ENCODE data around the gene RALB.
"Not testable (repeated sequence)": the region's sequence is repeated elsewhere in the genome, so short reads cannot be mapped to it uniquely, and the experiment has no call there.

RALB gene

DNA sequence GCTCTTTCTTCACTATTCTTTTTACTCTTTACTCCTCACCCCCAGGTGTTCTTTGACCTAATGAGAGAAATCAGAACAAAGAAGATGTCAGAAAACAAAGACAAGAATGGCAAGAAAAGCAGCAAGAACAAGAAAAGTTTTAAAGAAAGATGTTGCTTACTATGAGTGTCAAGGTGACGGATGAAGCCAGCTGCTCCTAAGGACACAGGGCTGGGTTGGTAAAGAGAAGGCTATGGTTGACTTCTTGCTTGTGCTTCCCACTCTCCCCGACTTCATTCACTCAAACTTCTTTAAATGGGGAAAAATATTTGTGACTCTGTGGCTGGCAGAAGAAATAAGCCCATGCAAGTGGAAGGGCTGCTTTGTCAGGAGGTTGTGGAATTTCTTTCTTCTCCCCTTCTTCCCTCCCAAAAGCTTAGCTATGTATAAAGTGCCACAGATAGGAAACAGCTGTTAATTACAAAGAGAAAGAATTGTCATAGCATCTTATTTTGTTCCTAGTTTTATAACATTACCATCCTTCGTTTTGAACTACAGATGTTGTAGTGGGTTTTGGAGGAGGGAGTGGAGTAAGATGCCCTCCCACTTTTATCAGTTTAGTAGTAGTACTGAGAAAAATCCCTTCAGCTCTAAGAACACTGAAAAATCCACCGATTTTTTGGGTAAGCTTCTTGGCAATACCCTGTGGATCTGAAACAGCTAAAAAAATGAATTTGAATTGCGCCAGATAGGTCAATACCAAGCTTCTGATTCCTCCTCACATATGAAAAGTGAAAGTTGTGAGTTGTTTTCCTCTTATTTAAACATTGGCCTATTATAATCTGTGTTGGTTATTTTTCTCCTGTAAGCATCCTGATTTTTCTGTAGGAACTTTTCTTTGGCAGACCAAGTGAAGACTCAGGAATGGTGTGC, 40.7 kb downstream of the RALB start:
- DNase-seq (ENCODE audit: low read depth in 1 of 2, low spot score in 1 of 2), result no peak

DNA sequence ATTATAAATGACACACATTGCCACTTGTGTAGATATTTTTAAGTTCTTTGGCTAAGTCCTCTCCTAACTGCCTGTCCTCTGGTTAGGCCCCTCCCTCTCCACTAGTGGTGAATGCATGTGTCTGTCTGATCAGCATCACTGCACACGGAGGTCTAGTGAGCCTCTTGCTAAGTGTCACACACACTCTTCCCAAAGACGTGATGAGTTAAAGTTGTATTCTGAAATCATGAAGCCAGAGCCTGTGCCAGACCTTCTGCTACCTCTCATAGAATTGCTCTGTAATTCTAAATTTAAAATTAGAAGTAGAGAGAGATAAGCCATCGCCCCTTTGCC, 41.3 kb downstream of the RALB start:
- DNase-seq (ENCODE audit: low read depth in 1 of 2, low spot score in 1 of 2), result no peak

DNA sequence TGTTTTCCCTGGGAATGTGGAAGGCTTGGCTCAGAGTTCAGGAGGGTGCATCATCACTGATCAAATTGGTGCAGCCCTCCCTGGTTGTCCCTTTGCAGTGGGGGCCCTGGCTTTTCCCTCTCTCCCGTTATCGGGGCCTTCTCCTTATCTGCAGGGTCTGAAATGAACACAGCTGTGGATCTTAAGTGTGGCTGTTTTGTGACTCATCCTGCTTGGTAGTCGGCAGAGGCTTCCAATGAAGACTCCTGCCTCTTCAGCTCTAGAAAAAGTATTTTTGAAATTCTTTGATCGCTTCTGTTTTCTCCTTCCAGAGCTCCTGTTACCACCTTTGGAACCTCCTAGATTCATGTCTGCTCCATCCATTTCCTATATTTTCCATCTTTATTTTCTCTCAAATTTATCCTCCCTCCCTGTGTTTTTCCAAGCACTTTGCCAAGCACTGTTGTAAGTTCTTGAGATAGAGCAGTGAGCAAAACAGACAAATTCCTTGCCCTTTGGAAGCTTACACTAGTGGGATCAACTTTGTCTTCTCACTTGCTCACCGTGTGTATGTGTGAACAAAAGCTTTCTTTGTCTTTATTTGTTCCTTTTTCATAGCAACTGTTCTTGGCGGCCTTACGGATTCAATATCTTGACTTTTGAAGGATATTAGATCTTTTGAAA, 45.7 kb downstream of the RALB start:
- DNase-seq (ENCODE audit: low read depth in 1 of 2, low spot score in 1 of 2), result no peak

DNA sequence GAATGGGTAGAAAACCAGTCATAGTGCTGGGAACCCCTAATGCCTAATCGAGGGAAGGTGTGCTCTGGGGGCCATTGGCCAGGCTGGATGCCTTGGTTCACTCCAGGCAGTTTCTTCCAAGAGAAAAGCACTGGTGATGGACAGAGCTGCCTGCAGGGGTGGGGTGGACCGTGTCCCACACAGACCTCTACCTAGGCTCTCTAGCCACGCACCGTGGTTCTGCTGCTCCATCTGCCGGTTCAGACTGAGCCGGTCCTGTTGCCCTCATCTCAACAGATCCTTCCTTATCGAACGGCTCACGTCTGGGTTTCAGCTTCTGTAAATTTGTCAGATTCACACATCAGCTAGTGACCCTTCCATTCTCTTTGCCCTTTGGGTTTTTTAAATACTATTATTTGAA, 46.4 kb downstream of the RALB start:
- DNase-seq (ENCODE audit: low read depth in 1 of 2, low spot score in 1 of 2), result no peak

DNA sequence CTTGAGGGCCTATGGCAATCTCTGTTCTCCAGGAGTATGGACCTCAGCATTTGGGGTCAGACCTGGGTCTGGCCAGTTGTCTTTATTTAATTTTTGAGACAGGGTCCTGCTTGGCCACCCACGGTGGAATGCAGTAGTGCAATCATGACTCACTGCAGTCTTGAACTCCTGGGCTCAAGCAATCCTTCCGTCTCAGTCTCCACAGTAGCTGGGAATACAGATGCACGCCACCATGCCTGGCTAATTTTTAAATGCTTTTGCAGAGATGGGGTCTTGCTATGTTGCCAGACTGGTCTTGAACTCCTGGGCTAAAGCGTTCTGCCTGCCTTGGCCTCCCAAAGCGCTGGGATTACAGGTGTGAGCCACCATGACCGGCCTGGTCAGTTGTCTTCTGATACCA, 46.9 kb downstream of the RALB start:
- DNase-seq (ENCODE audit: low read depth in 1 of 2, low spot score in 1 of 2), result no peak

DNA sequence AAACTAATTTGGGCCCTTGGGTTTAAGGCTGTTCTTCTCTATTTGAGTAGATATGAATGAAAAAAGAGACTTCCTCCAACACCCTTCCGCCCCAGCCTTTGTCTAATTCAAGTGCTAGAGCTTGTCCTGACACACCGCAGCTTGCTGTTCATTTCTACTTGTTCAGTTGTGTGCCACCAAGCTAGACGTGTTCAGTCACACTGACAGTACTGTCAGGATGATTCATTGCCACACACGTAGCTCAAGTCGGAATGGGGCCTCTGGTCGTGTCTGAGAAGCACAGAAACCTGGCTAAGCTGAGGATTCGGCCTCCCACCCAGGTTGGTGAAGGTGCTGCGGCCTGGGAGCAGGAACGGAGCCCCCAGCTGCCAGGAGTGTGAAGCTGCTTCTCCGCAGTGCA, 47.7 kb downstream of the RALB start:
- DNase-seq (ENCODE audit: low read depth in 1 of 2, low spot score in 1 of 2), result no peak

DNA sequence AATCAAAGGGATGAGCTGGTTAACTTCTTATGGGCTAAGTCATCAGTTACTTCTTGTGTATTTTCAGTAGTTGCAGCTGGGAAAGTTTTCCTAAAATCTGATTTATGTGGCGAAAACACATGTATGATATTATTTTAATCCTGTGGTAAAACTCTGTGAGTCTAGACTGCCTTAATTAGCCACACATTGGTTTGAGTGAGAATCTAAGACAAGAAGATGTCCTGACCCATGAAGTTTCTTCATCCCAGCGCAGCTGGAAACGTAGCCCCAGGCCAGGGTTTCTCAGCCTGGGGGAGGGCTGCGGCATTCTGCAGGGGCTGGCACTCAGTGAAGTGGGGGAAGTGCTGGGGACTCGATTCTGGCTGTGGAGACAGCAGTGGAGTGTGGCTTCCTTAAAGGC, 48.6 kb downstream of the RALB start:
- no peak for DNase-seq (ENCODE audit: low read depth in 1 of 2, low spot score in 1 of 2)

DNA sequence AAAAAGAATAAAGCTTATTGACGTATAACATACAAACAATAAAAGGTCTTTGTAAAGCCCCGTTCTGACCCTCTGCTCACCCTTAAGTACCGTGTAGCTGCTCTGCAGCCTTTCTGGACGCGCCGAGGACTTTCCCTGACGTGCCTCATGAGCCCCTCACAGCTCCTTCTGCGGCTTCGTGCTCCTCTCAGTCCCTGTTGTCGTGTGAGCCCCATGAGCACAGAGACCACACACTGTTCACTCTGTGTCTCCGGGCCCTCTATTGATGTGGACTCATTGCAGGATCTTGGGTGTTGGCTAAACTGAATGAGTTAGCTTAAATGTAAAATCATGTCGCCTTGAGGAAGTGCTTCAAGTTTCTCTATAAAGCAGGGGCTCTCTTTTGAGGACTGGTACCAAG, 49.6 kb downstream of the RALB start:
- no peak for DNase-seq (ENCODE audit: low read depth in 1 of 2, low spot score in 1 of 2)

DNA sequence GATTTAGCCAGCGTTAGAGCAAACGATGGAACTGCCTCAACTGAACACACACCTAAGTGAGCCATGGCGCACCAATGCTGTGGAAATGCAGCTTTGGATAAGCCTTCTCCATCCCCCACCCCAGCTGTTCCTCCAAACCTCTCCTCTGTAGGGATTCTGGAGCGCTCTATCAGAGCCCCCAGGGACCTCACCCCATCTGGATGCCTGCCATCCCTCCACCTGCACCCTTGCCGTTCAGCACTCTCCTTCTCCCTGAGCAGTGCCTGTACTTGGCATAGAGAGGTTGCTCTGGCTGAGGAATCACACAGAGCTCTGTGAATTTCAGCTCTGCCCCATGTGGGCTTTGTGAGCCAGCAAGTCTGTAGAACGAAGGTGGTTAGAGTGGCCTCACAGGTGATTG, 50.5 kb downstream of the RALB start:
- no peak for DNase-seq (ENCODE audit: low read depth in 1 of 2, low spot score in 1 of 2)

DNA sequence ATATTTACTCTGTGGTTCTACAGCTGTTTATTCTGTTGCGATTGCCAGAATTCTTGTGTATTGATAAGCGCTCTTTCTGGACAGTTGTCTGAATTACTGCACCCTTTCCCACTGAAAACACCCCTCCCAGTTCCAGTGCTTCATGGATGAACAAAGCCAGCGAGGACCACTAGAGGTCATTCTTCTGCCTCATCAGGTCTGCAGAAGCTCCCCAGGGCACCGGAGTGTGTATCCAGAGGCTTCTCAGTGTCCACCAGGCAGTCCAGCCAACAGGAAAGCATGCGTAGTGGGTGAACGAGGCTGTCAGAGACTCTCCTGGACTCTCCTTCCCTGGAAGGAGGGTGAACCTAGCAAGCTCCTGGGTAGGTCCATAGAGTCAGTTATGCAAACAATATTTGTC, 52.6 kb downstream of the RALB start:
- no peak for DNase-seq (ENCODE audit: low read depth in 1 of 2, low spot score in 1 of 2)

DNA sequence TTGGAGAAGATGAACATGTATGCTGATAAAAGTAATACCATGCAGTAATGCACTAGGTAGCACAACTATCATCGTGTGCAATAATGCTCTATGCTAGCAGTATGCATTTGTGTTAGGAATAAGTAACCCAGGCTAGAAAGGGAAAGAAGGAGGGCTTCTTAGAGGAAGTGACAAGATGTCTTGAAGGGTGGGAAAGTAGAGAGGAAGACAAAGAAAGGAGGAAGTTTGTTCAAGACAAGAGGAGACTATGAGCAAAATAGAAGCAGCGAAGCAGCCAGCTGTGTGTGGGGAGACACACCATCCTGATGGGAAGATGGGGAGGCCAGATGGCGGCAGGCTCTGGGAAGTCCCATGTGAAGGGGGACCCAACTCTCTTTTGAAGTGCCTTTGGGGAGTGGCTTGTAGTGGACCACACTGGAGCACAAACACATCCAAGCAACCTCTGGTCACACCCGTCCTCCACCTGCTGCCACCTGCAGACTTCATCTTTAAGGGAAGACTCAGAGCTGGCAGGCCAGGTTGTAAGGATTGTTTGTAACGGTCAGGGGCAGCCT, 53.4 kb downstream of the RALB start:
- no peak for DNase-seq (ENCODE audit: low read depth in 1 of 2, low spot score in 1 of 2)

DNA sequence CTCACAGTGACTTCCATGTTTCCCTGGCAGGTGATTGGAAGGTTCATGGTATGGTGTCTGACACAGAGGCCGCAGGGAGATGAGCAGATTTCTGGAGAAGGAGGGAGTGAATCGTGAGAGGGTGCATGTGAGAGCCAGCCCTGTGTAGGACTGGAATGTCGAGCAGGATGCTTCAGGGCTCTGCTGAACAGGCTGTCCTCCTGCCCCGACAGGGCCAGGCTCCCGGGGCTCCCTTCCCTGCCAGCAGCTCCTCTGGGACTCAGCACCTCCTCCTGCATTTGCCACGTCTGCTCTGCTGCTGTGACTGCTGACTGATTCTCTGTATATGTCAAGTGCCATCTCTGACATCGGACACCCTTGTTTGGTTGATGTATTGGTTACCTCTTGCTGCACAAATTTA, 54.8 kb downstream of the RALB start:
- no peak for DNase-seq (ENCODE audit: low read depth in 1 of 2, low spot score in 1 of 2)

DNA sequence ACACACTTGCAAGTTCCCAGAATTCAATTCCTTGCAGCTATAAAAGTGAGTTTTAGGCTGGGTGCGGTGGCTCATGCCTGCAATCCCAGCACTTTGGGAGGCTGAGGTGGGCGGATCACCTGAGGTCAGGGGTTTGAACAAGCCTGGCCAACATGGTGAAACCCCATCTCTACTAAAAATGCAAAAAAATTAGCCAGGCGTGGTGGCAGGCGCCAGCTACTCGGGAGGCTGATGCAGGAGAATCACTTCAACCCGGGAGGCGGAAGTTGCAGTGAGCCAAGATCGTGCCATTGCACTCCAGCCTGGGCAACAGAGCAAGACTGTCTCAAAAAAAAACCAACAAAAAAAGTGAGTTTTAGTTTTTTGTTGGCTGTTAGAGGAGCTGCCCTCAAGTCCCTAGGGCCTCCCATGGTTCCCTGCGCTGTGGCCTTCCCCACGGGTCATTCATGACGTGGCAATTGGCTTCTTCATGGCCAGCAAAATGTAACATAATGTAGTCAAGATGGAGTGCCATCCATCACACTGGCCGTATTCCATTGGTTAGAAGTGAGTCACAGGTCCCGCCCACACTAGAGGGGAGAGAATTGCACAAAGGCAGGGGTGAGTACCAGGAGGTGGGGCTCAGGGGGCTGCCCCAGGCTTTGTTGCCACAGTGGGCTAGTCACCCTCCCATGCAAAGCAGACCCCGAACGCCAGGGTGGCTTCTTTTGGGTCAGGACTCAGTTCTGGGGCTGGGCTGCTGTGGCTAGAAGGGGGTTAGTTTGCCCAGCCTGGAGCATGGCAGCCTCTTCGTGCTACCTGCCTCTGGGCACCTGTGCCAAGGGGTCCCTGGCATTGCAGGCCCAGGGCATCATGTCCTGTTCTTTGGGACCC, 55.6 kb downstream of the RALB start:
- no peak for DNase-seq (ENCODE audit: low read depth in 1 of 2, low spot score in 1 of 2)

DNA sequence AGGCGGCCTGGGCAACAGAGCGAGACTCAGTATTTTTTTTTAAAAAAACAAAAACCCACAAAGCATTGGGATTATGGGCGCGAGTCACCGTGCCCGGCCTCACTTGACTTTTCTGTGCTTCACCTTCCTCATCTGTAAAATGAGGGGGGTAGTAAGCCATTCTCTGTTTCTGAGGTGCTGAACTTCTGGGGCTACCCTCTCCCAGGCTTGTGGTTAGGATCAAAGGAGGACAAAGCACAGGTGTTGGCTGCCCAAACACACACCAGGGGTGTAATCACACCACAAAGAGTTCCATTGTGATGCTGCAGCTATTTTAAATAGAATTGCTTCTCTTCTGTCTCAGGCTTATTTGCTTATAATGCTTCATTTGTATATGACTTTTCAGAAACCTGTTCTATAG, 57.5 kb downstream of the RALB start:
- DNase-seq (ENCODE audit: low read depth in 1 of 2, low spot score in 1 of 2), result no peak

DNA sequence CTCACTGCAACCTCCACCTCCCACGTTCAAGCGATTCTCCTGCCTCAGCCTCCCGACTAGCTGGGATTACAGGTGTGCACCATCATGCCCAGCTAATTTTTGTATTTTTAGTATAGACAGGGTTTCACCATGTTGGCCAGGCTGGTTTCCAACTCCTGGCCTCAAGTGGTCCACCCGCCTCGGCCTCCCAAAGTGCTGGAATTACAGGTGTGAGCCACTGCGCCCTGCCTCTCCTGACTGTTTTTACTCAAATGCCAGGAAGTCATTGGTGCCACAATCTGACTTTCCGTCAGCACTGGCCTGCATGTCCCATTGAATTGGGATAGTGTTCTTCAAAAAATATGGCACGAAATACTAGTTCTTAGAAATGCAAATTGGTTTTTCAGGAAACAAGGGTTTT, 58.2 kb downstream of the RALB start:
- not testable (repeated sequence) for DNase-seq (ENCODE audit: low read depth in 1 of 2, low spot score in 1 of 2)

DNA sequence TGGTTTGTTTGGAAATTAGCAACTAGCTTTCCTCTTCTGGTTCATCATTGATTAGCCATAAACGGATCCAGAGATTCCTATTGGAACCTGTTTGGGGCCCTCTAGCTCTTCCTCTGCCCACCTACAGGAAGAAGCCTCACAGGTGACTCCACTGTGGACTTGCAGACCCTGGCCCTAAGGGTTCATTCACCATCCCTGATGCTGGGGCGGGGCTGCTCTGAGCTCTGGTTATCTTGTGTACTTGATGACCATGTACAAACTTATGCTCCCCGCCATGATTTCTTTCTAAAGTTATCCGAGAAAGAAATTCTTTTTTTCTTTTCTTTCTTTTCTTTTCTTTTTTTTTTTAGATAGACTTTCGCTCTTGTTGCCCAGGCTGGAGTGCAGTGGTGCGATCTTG, 59.4 kb downstream of the RALB start:
- no peak for DNase-seq (ENCODE audit: low read depth in 1 of 2, low spot score in 1 of 2)

DNA sequence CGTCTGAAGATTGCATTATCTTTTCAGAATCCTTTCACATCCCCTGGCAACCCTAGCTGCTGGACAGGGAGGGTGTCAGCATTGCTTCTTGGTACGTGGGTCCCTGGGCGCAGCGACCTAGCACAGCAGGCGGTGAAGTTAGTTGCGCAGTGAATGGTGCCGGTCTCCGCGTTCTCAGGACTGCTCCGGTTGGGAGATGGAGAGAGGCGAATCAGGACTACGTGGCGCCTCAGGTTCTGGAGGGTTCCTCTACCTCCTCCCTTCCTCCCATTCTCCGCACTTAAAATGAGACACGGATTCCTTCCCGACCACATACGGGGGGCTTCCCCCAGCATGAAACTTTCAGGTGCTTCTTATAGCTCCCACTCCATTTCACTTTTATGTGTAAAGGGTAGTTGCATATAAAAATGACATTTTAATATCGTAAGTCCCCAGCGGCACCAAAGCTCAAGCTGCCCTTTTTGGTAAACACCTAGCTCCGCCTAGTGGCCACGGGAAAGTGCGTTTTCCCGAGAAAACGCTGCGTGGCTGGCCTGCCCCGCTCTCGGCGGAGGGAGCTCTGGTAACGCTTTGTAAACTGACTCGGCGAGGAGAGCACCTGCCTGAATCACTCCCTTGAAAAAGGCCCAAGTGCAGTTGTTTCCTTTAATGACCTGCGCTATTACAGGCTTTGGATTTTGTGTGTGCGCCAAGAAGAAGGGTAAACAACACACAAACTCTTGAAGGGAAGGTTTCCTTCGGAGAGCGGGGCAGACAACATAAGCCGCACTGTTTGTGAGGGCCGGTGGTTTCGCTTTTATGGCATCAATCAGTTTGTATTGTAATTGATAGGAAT, 60.4 kb downstream of the RALB start:
- DNase-seq (ENCODE audit: low read depth in 1 of 2, low spot score in 1 of 2), result peak; percentile 46 to 67

DNA sequence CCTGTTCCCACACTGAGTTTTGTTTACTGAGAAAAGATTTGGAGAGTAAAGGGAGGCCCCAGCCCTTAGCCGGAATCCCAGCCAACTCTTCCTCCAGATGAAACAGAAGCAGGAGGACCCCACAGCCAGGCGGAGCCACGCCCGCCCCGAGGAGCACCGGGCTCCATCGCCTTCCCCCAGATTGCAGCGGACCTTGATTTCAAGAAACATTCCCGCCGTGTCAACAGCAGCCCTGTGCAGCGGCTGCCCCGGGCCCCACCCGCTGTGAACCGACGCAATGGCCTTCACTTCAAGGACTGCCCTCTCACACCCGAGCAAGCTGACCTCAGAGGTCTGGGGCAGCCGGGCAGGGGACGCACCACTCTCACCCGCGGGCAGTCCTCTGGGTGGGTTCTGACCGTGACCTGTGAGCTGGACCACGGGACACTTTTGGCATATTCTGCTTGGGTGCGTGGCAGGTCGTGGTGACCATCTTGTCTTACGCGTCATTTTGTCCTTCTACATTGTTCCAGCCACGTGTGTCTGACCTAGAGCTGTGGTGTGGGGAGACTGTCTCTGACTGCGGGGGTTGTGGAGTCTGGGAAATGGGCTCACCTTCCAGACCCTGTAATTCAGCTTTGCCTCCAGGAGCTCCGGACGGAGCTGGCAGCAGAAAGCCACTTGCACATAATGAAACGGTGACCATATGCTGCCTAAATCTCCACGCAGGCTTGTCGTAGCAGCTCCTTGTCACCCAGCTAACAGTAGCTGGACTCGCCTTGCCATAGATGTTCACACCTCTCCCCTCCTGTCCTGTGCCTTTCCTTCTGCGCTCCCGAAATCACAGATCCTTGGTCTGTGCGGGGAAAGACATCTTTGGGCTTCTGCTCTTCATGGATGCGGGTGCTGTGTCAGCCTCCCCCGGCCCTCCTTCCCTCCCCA, 61.3 kb downstream of the RALB start:
- DNase-seq (ENCODE audit: low read depth in 1 of 2, low spot score in 1 of 2), result no peak

DNA sequence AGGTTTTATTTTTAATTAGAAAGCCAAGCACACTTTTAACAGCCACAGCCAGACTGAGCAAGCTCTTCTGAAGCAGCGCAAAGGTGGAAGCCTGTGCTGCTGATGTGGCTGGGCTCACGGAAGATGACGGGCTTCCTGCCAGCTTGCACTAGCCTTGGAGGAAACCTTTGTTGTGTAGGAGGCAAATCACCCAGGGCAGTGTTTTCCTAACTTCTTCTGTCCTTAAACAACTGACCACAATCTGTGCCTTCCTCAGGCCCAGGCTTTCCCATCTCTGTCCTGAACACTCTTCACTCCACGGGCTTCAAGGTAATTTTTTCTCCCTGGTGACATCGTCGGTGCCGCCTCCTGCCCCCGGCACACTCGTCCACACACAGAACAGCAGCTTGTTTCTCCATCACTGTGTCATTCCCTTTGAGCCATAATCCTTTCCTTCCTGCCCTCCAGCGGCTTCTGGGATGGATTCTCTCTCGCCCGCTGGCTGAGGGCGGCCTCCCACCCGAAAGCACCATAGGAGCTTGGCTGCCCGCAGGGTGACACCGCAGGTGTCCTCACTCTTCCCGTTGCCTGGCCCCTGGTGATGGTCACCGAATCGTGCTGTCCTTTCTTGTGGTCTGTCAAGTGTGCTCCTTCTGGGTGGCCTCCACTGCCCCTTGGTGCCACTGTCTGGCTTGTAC, 62.2 kb downstream of the RALB start:
- no peak for DNase-seq (ENCODE audit: low read depth in 1 of 2, low spot score in 1 of 2)

All from stimulated activated CD4-positive, alpha-beta T cell treated with anti-CD3 and anti-CD28 coated beads, Interleukin-15, amount 100 ng/mL, for 1 hour (primary cell).